Mesenchymal stem cell (in vitro differentiated cells and primary cell): ENCODE data around the gene MAN2A1.
A peak's percentile ranks its signal among the peaks of the same experiment; 100 is the strongest.

ENCODE experiments used
- DNase-seq: peaks from one replicate; pipeline ENCODE4 v3.0.0-alpha.2; 2013
- H2AFZ ChIP-seq: one replicate; pipeline ENCODE4 v1.6.1; 2013; ENCODE audit warnings: low read depth, mild to moderate bottlenecking, control low read depth, inconsistent platforms, low read length, moderate library complexity
- H2AK5ac ChIP-seq: 2 replicates; pipeline ENCODE4 v1.6.1; 2013; ENCODE audit warnings: low read length, moderate library complexity, mild to moderate bottlenecking, inconsistent platforms; ENCODE audit not compliant: severe bottlenecking
- H2BK120ac ChIP-seq: one replicate; pipeline ENCODE4 v1.6.1; 2013; ENCODE audit warnings: low read depth, mild to moderate bottlenecking, inconsistent platforms, low read length, moderate library complexity
- H2BK12ac ChIP-seq, 2 experiments: one replicate each; pipeline ENCODE4 v1.6.1; 2013; ENCODE audit warnings: inconsistent platforms in 2 of 2, low read length in 2 of 2, mild to moderate bottlenecking in 2 of 2, moderate library complexity in 2 of 2, control low read depth in 1 of 2
- H2BK15ac ChIP-seq: one replicate; pipeline ENCODE4 v1.6.1; 2013; ENCODE audit warnings: mild to moderate bottlenecking, low read depth, inconsistent platforms; ENCODE audit not compliant: poor library complexity, severe bottlenecking
- H2BK5ac ChIP-seq: 2 replicates; pipeline ENCODE4 v1.6.1; 2013; ENCODE audit warnings: low read depth, mild to moderate bottlenecking, low read length, control low read depth, inconsistent platforms; ENCODE audit not compliant: poor library complexity, severe bottlenecking
- H3K14ac ChIP-seq, 2 experiments: one replicate each; pipeline ENCODE4 v1.6.1; 2013; ENCODE audit warnings: inconsistent platforms in 2 of 2, low read length in 2 of 2, control low read depth in 1 of 2, mild to moderate bottlenecking in 1 of 2, moderate library complexity in 1 of 2
- H3K18ac ChIP-seq, 2 experiments: one replicate each; pipeline ENCODE4 v1.6.1; 2013; ENCODE audit warnings: inconsistent platforms in 2 of 2, low read length in 2 of 2, control low read depth in 1 of 2, low read depth in 1 of 2, mild to moderate bottlenecking in 1 of 2
- H3K23ac ChIP-seq, 2 experiments: one replicate each; pipeline ENCODE4 v1.6.1; 2013; ENCODE audit warnings: inconsistent platforms in 2 of 2, low read length in 2 of 2, mild to moderate bottlenecking in 2 of 2, moderate library complexity in 2 of 2, control low read depth in 1 of 2
- H3K27ac ChIP-seq: 2 replicates; pipeline ENCODE4 v1.5.1; 2013; ENCODE audit warnings: mild to moderate bottlenecking, moderate library complexity, low read length, control low read depth, inconsistent platforms; ENCODE audit not compliant: poor library complexity, severe bottlenecking
- H3K27me3 ChIP-seq, 2 experiments: 2 replicates each; pipeline versions ENCODE4 v1.6.1 to v1.7.0; 2013; ENCODE audit warnings: low read length in 2 of 2, mild to moderate bottlenecking in 2 of 2, moderate library complexity in 2 of 2, control low read depth in 1 of 2, inconsistent platforms in 1 of 2; ENCODE audit not compliant: control insufficient read depth in 1 of 2, insufficient read depth in 1 of 2
- H3K36me3 ChIP-seq, 2 experiments: 2 replicates each; pipeline versions ENCODE4 v1.6.1 to v1.7.0; 2013; ENCODE audit warnings: low read length in 2 of 2, control low read depth in 1 of 2, inconsistent platforms in 1 of 2, low read depth in 1 of 2, mild to moderate bottlenecking in 1 of 2; ENCODE audit not compliant: insufficient read depth in 2 of 2, control insufficient read depth in 1 of 2
- H3K4ac ChIP-seq, 2 experiments: one replicate each; pipeline ENCODE4 v1.6.1; 2013; ENCODE audit warnings: inconsistent platforms in 2 of 2, low read length in 2 of 2, mild to moderate bottlenecking in 2 of 2, moderate library complexity in 2 of 2, control low read depth in 1 of 2, low read depth in 1 of 2
- H3K4me1 ChIP-seq: 2 replicates; pipeline ENCODE4 v1.6.1; 2013; ENCODE audit warnings: low read depth, low read length, control low read depth; ENCODE audit not compliant: control insufficient read depth, insufficient read depth
- H3K4me2 ChIP-seq: 2 replicates; pipeline ENCODE4 v1.6.1; 2013; ENCODE audit warnings: low read length, mild to moderate bottlenecking, inconsistent platforms; ENCODE audit not compliant: poor library complexity, severe bottlenecking
- H3K4me3 ChIP-seq, 2 experiments: 2 replicates each; pipeline versions ENCODE4 v1.5.1 to v1.7.0; 2013; ENCODE audit warnings: low read length in 2 of 2, mild to moderate bottlenecking in 2 of 2, control low read depth in 1 of 2, low read depth in 1 of 2; ENCODE audit not compliant: insufficient read depth in 1 of 2
- H3K79me1 ChIP-seq: replicated peaks from 2 replicates; pipeline ENCODE4 v1.6.1; 2013; ENCODE audit warnings: mild to moderate bottlenecking, control low read depth, low read length, inconsistent platforms; ENCODE audit not compliant: poor library complexity, severe bottlenecking
- H3K9ac ChIP-seq: 2 replicates; pipeline ENCODE4 v1.7.0; 2013; ENCODE audit warnings: mild to moderate bottlenecking, low read length, moderate library complexity
- H3K9me3 ChIP-seq: 2 replicates; pipeline ENCODE4 v1.7.0; 2013; ENCODE audit warnings: mild to moderate bottlenecking, low read length; ENCODE audit not compliant: control insufficient read depth
- H4K8ac ChIP-seq: one replicate; pipeline ENCODE4 v1.6.1; 2013; ENCODE audit warnings: inconsistent platforms, mild to moderate bottlenecking, low read length, moderate library complexity
- H4K91ac ChIP-seq: one replicate; pipeline ENCODE4 v1.6.1; 2013; ENCODE audit warnings: mild to moderate bottlenecking, low read length, inconsistent platforms
- WGBS: methylation state at CpG from one replicate; pipeline ENCODE4 v1.1.7; 2013; ENCODE audit warnings: mixed read lengths; 5-methylcytosine and 5-hydroxymethylcytosine counted together

Gene MAN2A1

DNA sequence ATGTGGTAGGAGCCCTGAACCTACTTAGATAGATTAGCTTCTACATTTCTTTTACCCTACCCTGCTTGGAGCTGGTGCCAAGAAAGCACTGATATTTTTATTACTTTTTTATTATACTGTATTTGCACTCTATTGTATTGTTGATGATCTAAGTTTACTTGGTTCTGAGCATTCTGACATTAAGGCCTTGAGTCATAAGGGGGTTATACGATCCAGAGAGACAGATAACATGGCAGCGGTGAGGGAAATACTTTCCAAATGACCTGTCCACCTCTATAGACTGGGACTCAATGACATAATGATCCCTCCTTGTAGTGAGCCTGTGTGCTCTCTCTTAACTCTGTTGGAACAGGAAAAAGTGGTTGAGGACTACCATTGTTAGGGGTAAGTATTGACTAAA, 176.3 kb downstream of the MAN2A1 start:
- no peak overlapping the region for H3K23ac ChIP-seq
- peak overlapping the region in 1 of 2 experiments; percentile 48 for H3K18ac ChIP-seq
- 0% methylated on average over 2 of the region's 2 CpGs for WGBS
- no peak overlapping the region for H2BK12ac ChIP-seq
- no peak overlapping the region for H3K4me3 ChIP-seq
- no peak overlapping the region for H2AK5ac ChIP-seq
- H3K14ac ChIP-seq, result no peak overlapping the region
- peak; percentile 89 for DNase-seq
- H3K4ac ChIP-seq, result peak overlapping the region in 1 of 2 experiments; percentile 58
- H4K91ac ChIP-seq, result peak overlapping the region; percentile 45
- H3K79me1 ChIP-seq, result peaks cover 2% of the 10 kb centered on the region
- H3K9ac ChIP-seq, result peak overlapping the region; percentile 17
- H3K36me3 ChIP-seq, result peaks cover 0 to 28% of the 10 kb centered on the region in 2 experiments
- no peak overlapping the region for H2BK120ac ChIP-seq
- no peaks in the 10 kb centered on the region for H3K9me3 ChIP-seq
- H3K27ac ChIP-seq, result peak overlapping the region; percentile 14
- no peak overlapping the region for H2BK5ac ChIP-seq
- H2BK15ac ChIP-seq, result no peak overlapping the region
- H3K4me1 ChIP-seq, result peaks cover 2% of the 10 kb centered on the region
- H2AFZ ChIP-seq, result no peak overlapping the region
- no peaks in the 10 kb centered on the region for H3K27me3 ChIP-seq
- H4K8ac ChIP-seq, result no peak overlapping the region
- no peak overlapping the region for H3K4me2 ChIP-seq

DNA sequence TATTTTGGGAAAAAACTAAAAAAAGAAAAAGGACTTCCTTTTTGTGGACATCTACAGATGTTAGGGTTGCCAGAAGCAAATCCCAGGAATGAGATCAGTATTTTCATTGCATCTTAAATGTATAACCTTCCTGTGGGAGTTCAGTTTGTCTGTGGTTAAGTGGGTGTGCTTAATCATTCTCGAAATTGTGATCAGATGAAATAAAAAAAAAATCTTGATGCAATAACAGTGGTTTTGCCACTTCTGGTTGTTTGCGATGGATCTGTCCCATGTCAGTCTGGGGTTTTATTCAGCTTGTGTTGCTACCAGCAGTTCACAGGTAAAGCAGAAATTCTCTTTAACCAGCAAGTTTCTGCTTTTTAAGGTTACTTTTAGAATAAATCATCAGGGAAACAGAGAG, 179.0 kb downstream of the MAN2A1 start:
- Histone ChIP-seq H3K23ac (no peak overlapping the region), H3K9me3 (no peaks in the 10 kb centered on the region), H3K4me1 (peaks cover 2% of the 10 kb centered on the region), H3K4ac (no peak overlapping the region), H2AFZ (no peak overlapping the region), H3K27ac (no peak overlapping the region), H3K9ac (no peak overlapping the region), H3K4me3 (no peak overlapping the region), H3K14ac (no peak overlapping the region), H2BK12ac (no peak overlapping the region), H2BK15ac (no peak overlapping the region), H3K18ac (no peak overlapping the region), H3K36me3 (peaks cover 0 to 14% of the 10 kb centered on the region in 2 experiments), H4K91ac (no peak overlapping the region), H2BK120ac (no peak overlapping the region), H3K4me2 (no peak overlapping the region), H2AK5ac (no peak overlapping the region), H2BK5ac (no peak overlapping the region), H4K8ac (no peak overlapping the region), H3K27me3 (no peaks in the 10 kb centered on the region), H3K79me1 (no peaks in the 10 kb centered on the region)
- DNase-seq, result no peak
- WGBS, result 96% methylated on average over 2 of the region's 2 CpGs

DNA sequence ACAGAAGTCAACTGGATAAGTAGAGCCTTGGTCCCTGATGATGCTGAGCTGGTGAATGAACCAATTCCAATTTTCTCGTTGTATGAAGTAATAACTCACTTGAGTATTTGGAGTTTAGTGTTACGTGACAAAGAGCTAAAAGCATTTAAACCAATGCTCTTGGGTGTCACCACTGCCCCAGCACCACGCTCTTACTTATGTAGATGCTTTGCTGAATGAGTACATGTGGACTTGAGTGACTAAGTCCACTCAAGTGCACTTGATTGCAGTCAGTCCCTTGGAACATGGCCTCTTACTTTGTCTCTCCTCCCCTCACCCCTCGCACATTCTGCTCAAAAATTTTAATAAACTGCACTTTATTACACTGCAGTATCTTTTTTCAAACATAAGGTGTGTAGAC, 184.0 kb downstream of the MAN2A1 start:
- Histone ChIP-seq H3K79me1 (no peaks in the 10 kb centered on the region), H4K8ac (no peak overlapping the region), H3K23ac (no peak overlapping the region), H2BK12ac (no peak overlapping the region), H3K27me3 (no peaks in the 10 kb centered on the region), H3K9me3 (no peaks in the 10 kb centered on the region), H3K9ac (no peak overlapping the region), H4K91ac (no peak overlapping the region), H2BK15ac (no peak overlapping the region), H3K4me1 (peaks cover 5% of the 10 kb centered on the region), H3K4me3 (no peak overlapping the region), H2BK5ac (no peak overlapping the region), H2AK5ac (no peak overlapping the region), H3K27ac (no peak overlapping the region), H3K4ac (no peak overlapping the region), H2BK120ac (no peak overlapping the region), H3K14ac (no peak overlapping the region), H2AFZ (no peak overlapping the region), H3K4me2 (no peak overlapping the region), H3K18ac (no peak overlapping the region), H3K36me3 (no peaks in the 10 kb centered on the region)
- no peak for DNase-seq
- 98% methylated on average over 4 of the region's 4 CpGs for WGBS

DNA sequence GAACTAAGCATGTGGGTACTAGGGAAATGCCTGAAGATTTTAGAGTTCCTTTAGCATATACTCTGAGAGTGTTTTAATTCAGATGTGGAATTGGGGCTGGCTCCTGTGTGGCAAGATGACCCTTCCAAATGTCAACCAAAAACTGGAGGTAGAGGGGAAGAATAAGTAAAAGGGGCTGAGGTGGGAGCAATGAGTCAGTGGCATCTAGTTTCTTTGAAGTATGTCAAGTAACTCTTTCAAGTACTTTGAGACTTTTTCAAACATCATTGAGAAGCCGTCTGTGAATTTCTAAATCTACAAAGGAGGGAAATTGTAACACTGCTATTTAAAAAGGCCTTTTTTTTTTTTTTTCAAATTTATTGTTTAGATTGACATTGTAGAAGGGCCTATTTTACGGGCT, 184.4 kb downstream of the MAN2A1 start:
- H3K79me1 ChIP-seq, result no peaks in the 10 kb centered on the region
- H3K27me3 ChIP-seq, result no peaks in the 10 kb centered on the region

More for the DNA sequence above, 184.4 kb downstream of the MAN2A1 start:
- Histone ChIP-seq H2BK15ac (no peak overlapping the region), H3K23ac (no peak overlapping the region), H3K4ac (no peak overlapping the region), H2BK12ac (no peak overlapping the region), H3K9ac (no peak overlapping the region), H3K18ac (no peak overlapping the region), H3K4me1 (peaks cover 5% of the 10 kb centered on the region), H3K9me3 (no peaks in the 10 kb centered on the region), H3K36me3 (no peaks in the 10 kb centered on the region), H3K4me3 (no peak overlapping the region), H3K4me2 (no peak overlapping the region), H2AFZ (no peak overlapping the region), H2AK5ac (no peak overlapping the region), H2BK5ac (no peak overlapping the region), H3K14ac (no peak overlapping the region), H3K27ac (no peak overlapping the region), H4K91ac (no peak overlapping the region), H4K8ac (no peak overlapping the region), H2BK120ac (no peak overlapping the region)
- no peak for DNase-seq
- no CpG with 5 or more reads among the region's 2 CpGs for WGBS
